Tibial nerve (tissue), 4 donors: ENCODE measurements around the gene CAPRIN1. TPM values are rescaled to one million over a fixed set of nuclear protein-coding genes. Genes with fewer than 3 reads are reported as not detected.

Experiments
- DNase-seq, 2 donors: peaks; one replicate each; pipeline ENCODE4 v3.0.0-alpha.2; 2019; ENCODE audit warnings: low spot score in 2 of 2
- H3K27ac ChIP-seq, 4 donors: fragments of 200-600 bp; sonication (generic) in 3 of 4; one replicate each; pipeline ENCODE4 v1.5.1; 2017 to 2019; ENCODE audit warnings: mild to moderate bottlenecking in 1 of 4
- H3K27me3 ChIP-seq, 2 donors: fragments of 200-600 bp; sonication (generic) in 1 of 2; one replicate each; pipeline versions ENCODE4 v1.5.1 to v1.6.0; 2017 to 2019
- H3K36me3 ChIP-seq, 3 donors: fragments of 200-600 bp; sonication (generic); one replicate each; pipeline ENCODE4 v1.5.1; 2018 to 2019
- H3K4me1 ChIP-seq, 4 donors: fragments of 200-600 bp; sonication (generic) in 3 of 4; one replicate each; pipeline ENCODE4 v1.5.1; 2017 to 2019
- H3K4me3 ChIP-seq, 4 donors: fragments of 200-600 bp; sonication (generic) in 3 of 4; one replicate each; pipeline ENCODE4 v1.5.1; 2017 to 2019; ENCODE audit warnings: mild to moderate bottlenecking in 1 of 4, moderate library complexity in 1 of 4
- H3K9me3 ChIP-seq, 4 donors: fragments of 200-600 bp; sonication (generic) in 3 of 4; one replicate each; pipeline ENCODE4 v1.5.1; 2017 to 2019
- CTCF ChIP-seq, 5 experiments: fragments of 200-600 bp in 3 of 5; fragments of 450-650 bp in 2 of 5; sonication (generic) in 3 of 5; IDR thresholded peaks; one replicate each; pipeline ENCODE4 v1.5.1; 2016 to 2019; ENCODE audit warnings: antibody characterized with exemption in 5 of 5, mild to moderate bottlenecking in 3 of 5, moderate library complexity in 2 of 5
- EP300 ChIP-seq, 2 donors: sonication (generic); formaldehyde crosslinking; IDR thresholded peaks; one replicate each; pipeline ENCODE4 v1.6.1; 2017; ENCODE audit warnings: antibody characterized with exemption in 2 of 2, mild to moderate bottlenecking in 1 of 2
- POLR2A ChIP-seq, 2 donors: fragments of 450-650 bp; IDR thresholded peaks; one replicate each; pipeline ENCODE4 v1.6.1; 2017; ENCODE audit warnings: antibody characterized with exemption in 2 of 2, mild to moderate bottlenecking in 2 of 2, moderate library complexity in 2 of 2
- WGBS, 2 donors: methylation state at CpG; one replicate each; pipeline ENCODE4 v1.1.5; 2018; 5-methylcytosine and 5-hydroxymethylcytosine counted together
- total RNA-seq, 4 donors: library from RNA; depleted of rRNA; stranded (reverse); fragments of >200 nt; gene quantifications; one replicate each; pipeline ENCODE4 v1.1.0, GENCODE V29; 2016

CAPRIN1 gene
- total RNA-seq, 4 donors from 2014 or later: 121 to 167 (median 150) TPM

GRCh38 chr11:34114471-34114870 is 62.9 kb downstream of the CAPRIN1 start:
- Histone ChIP-seq H3K27me3 (no peaks in the 10 kb centered on the region), H3K36me3 (peaks cover 12 to 98% (median 34%) of the 10 kb centered on the region in 3 donors), H3K4me3 (no peak overlapping the region), H3K27ac (no peak overlapping the region), H3K4me1 (no peaks in the 10 kb centered on the region), H3K9me3 (no peaks in the 10 kb centered on the region)
- no peak for DNase-seq
- WGBS, 2 donors: 85 to 95% methylated on average over 5 of the region's 5 CpGs
- TF ChIP-seq CTCF (IDR thresholded peaks at IDR 0.05) (no peak), POLR2A (IDR thresholded peaks at IDR 0.05) (no peak), EP300 (IDR thresholded peaks at IDR 0.05) (no peak)

- Histone ChIP-seq H3K27ac (no peak overlapping the region), H3K4me1 (no peaks in the 10 kb centered on the region), H3K27me3 (no peaks in the 10 kb centered on the region), H3K36me3 (peaks cover 13 to 100% (median 13%) of the 10 kb centered on the region in 3 donors), H3K9me3 (no peaks in the 10 kb centered on the region), H3K4me3 (no peak overlapping the region)
- DNase-seq: no peak
- TF ChIP-seq POLR2A (IDR thresholded peaks at IDR 0.05) (no peak), CTCF (IDR thresholded peaks at IDR 0.05) (no peak)
- WGBS, 2 donors: 88 to 89% methylated on average over 4 of the region's 4 CpGs
Measured at GRCh38 chr11:34120651-34121050, 69.1 kb downstream of the CAPRIN1 start.

- DNase-seq: no peak
- no peak for TF ChIP-seq POLR2A (IDR thresholded peaks at IDR 0.05)
- no peak for TF ChIP-seq EP300 (IDR thresholded peaks at IDR 0.05)
- TF ChIP-seq CTCF (IDR thresholded peaks at IDR 0.05): no peak
- WGBS, 2 donors: 71 to 80% methylated on average over 4 of the region's 4 CpGs
- no peaks in the 10 kb centered on the region for H3K4me1 ChIP-seq
- no peaks in the 10 kb centered on the region for H3K9me3 ChIP-seq
- no peak overlapping the region for H3K27ac ChIP-seq
- no peak overlapping the region for H3K4me3 ChIP-seq
- peaks cover 4 to 98% (median 14%) of the 10 kb centered on the region in 3 donors for H3K36me3 ChIP-seq
- H3K27me3 ChIP-seq: no peaks in the 10 kb centered on the region
Measured at GRCh38 chr11:34124885-34125668, 73.5 kb downstream of the CAPRIN1 start.

GRCh38 chr11:34126959-34127848 is 75.7 kb downstream of the CAPRIN1 start:
- Histone ChIP-seq H3K4me1 (no peaks in the 10 kb centered on the region), H3K4me3 (no peak overlapping the region), H3K9me3 (no peaks in the 10 kb centered on the region), H3K36me3 (peaks cover 3 to 98% (median 27%) of the 10 kb centered on the region in 3 donors), H3K27ac (no peak overlapping the region), H3K27me3 (no peaks in the 10 kb centered on the region)
- WGBS, 2 donors: 89 to 93% methylated on average over 12 of the region's 12 CpGs
- TF ChIP-seq CTCF (IDR thresholded peaks at IDR 0.05): no peak
- TF ChIP-seq POLR2A (IDR thresholded peaks at IDR 0.05): no peak
- no peak for TF ChIP-seq EP300 (IDR thresholded peaks at IDR 0.05)
- no peak for DNase-seq

- H3K36me3 ChIP-seq: peaks cover 0 to 98% (median 24%) of the 10 kb centered on the region in 3 donors
Measured at GRCh38 chr11:34128824-34129223, 77.3 kb downstream of the CAPRIN1 start.

More at GRCh38 chr11:34128824-34129223, 77.3 kb downstream of the CAPRIN1 start:
- Histone ChIP-seq H3K27ac (no peak overlapping the region), H3K9me3 (no peaks in the 10 kb centered on the region), H3K4me3 (no peak overlapping the region), H3K27me3 (no peaks in the 10 kb centered on the region), H3K4me1 (no peaks in the 10 kb centered on the region)
- DNase-seq: no peak
- TF ChIP-seq EP300 (IDR thresholded peaks at IDR 0.05) (no peak), POLR2A (IDR thresholded peaks at IDR 0.05) (no peak), CTCF (IDR thresholded peaks at IDR 0.05) (no peak)
- 97 to 100% methylated on average over 3 of the region's 3 CpGs for WGBS, 2 donors
